ENCODE data around the gene NTM. TPM values are rescaled to one million over a fixed set of nuclear protein-coding genes. Genes with fewer than 3 reads are reported as not detected.
A peak's percentile ranks its signal among the peaks of the same experiment; 100 is the strongest.

The NTM gene
- total and polyA plus RNA-seq, 9 donors = 8.5 to 37.1 (median 22.6) TPM

DNA sequence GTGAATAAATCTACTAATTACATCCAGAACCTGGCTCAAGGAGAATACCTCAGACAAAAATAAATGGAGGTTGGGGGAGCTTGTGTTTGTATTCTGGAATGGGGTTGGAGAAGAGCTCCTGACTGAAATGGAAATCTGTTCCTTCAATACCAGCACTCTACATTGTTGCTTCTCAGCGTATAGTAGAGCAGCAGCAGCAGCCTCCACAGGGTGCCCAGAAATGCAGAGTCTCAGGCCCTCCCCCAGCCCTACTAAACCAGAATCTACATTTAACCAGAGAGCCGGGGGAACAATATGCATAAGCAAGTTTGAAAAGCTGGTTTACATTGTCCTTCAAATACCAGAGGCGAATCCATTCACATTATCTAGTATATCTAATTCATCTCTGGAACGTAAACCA lies 474.8 kb downstream of the NTM start:
- 78% methylated on average over 3 of the region's 4 CpGs for WGBS (ENCODE audit: insufficient coverage)
- peaks cover 2% of the 10 kb centered on the region for H3K27me3 ChIP-seq (ENCODE audit: control insufficient read depth, insufficient read depth, low read length)
- no peak overlapping the region for H3K4me3 ChIP-seq (ENCODE audit: low read length)
- no peaks in the 10 kb centered on the region for H3K36me3 ChIP-seq (ENCODE audit: control insufficient read depth, insufficient read depth, low read length)
- no peaks in the 10 kb centered on the region for H3K9me3 ChIP-seq (replicated peaks; ENCODE audit: control insufficient read depth, low read depth, low read length)
- no peaks in the 10 kb centered on the region for H3K4me1 ChIP-seq (ENCODE audit: control insufficient read depth, insufficient read depth, low read length)
- no peak overlapping the region for H3K27ac ChIP-seq (ENCODE audit: low read length)
- DNase-seq = no peak

DNA sequence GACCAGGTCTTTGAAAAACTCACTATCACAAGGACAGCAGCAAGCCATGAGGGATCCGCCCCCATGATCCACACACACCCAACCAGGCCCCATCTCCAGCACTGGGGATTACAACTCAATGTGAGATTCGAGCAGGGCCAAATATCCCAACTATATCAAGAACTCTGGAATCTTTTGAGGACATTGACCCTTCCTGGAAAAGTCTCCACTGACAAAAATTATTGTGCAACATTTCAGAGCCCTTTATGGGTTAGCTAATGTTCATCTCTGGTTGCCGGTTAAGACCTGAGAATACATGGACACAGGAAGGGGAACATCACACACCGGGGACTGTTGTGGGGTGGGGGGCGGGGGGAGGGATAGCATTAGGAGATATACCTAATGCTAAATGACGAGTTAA lies 479.1 kb downstream of the NTM start:
- WGBS (ENCODE audit: insufficient coverage) = 29% methylated on average over 1 of the region's 6 CpGs
- Histone ChIP-seq H3K4me3 (ENCODE audit: low read length) (no peak overlapping the region), H3K4me1 (ENCODE audit: control insufficient read depth, insufficient read depth, low read length) (no peaks in the 10 kb centered on the region), H3K27ac (ENCODE audit: low read length) (no peak overlapping the region), H3K36me3 (ENCODE audit: control insufficient read depth, insufficient read depth, low read length) (no peaks in the 10 kb centered on the region), H3K27me3 (ENCODE audit: control insufficient read depth, insufficient read depth, low read length) (peaks cover 2% of the 10 kb centered on the region), H3K9me3 (replicated peaks; ENCODE audit: control insufficient read depth, low read depth, low read length) (no peaks in the 10 kb centered on the region)
- no peak for DNase-seq

DNA sequence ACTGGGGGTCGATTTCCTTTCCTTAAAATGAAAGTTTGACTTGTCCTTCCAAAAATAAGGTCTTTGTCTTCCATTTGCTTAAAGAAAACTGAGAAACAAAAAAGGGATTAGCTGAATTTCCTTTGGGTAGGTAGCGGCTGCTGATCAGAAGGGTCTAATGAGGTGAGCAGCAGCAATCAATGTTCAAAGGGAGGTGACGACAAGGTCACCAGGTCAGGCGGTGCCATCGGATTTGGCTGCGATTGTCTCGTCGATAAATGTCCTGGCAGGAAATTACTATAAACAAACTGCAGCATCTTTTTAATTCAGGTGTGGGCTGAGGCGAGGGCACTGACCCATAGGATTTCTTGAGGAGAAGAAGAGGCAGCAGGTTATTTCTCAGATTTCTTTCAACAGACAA lies 480.1 kb downstream of the NTM start:
- H3K4me1 ChIP-seq (ENCODE audit: control insufficient read depth, insufficient read depth, low read length) = no peaks in the 10 kb centered on the region
- H3K4me3 ChIP-seq (ENCODE audit: low read length) = no peak overlapping the region
- WGBS (ENCODE audit: insufficient coverage) = 54% methylated on average over 2 of the region's 9 CpGs
- H3K36me3 ChIP-seq (ENCODE audit: control insufficient read depth, insufficient read depth, low read length) = no peaks in the 10 kb centered on the region
- no peak for DNase-seq
- no peak overlapping the region for H3K27ac ChIP-seq (ENCODE audit: low read length)
- no peaks in the 10 kb centered on the region for H3K9me3 ChIP-seq (replicated peaks; ENCODE audit: control insufficient read depth, low read depth, low read length)
- H3K27me3 ChIP-seq (ENCODE audit: control insufficient read depth, insufficient read depth, low read length) = no peaks in the 10 kb centered on the region

DNA sequence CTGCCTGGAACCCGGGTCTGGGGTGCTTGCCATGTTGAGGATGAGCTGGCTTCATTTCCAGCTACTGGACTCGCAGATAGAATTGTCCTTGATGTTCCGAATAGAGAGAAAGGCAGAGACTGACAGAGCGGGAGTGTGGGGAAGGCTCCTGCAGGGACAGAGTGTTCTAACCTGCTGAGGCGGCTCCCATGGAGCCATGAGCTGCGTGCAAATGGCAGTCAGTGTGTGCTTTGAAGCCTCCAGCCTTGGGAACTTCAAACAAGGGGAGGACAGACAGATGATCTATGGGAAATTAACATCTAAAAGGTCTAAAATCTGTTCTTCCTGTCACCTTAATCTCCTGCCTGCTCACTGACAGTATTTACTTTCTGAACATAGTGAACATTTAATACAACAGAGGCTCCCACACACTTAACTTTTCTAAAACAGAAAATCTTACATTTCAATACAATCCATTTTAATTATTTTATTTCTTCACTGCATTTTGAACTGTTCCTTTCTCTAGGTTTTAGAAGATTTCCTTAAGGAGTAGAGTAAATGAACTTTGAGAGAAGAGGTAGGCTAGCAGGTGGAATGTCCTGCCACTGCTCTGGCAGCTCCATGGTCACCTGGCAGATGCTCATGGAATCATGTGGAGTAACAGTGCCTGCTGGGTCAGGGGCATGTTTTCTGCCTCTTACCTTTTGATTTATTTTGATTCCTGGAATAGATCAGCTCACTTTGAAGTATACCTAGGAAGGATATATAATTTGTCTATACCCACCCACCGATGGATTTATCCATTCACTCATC lies 481.7 kb downstream of the NTM start:
- Histone ChIP-seq H3K4me1 (ENCODE audit: control insufficient read depth, insufficient read depth, low read length) (no peaks in the 10 kb centered on the region), H3K36me3 (ENCODE audit: control insufficient read depth, insufficient read depth, low read length) (no peaks in the 10 kb centered on the region), H3K4me3 (ENCODE audit: low read length) (no peak overlapping the region), H3K27me3 (ENCODE audit: control insufficient read depth, insufficient read depth, low read length) (no peaks in the 10 kb centered on the region), H3K9me3 (replicated peaks; ENCODE audit: control insufficient read depth, low read depth, low read length) (no peaks in the 10 kb centered on the region), H3K27ac (ENCODE audit: low read length) (no peak overlapping the region)
- 34% methylated on average over 6 of the region's 7 CpGs for WGBS (ENCODE audit: insufficient coverage)
- no peak for DNase-seq

DNA sequence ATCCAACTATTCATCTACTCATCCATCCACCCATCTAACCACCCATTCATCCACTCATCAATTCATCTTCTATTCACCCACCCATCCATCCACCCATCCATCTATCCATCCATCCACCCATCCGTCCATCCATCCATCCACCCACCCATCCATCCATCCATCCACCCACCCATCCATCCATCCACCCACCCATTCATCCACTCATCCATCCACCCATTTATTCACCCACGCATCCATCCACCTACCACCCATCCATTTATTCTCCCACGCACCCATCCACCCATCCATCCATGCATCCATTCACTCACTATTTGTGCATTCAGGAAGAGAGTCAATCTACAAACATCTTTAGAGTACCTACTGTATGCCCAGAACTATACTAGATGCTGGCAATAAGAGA lies 482.3 kb downstream of the NTM start:
- DNase-seq = no peak
- Histone ChIP-seq H3K27ac (ENCODE audit: low read length) (no peak overlapping the region), H3K4me3 (ENCODE audit: low read length) (no peak overlapping the region), H3K4me1 (ENCODE audit: control insufficient read depth, insufficient read depth, low read length) (no peaks in the 10 kb centered on the region), H3K9me3 (replicated peaks; ENCODE audit: control insufficient read depth, low read depth, low read length) (no peaks in the 10 kb centered on the region), H3K27me3 (ENCODE audit: control insufficient read depth, insufficient read depth, low read length) (no peaks in the 10 kb centered on the region), H3K36me3 (ENCODE audit: control insufficient read depth, insufficient read depth, low read length) (no peaks in the 10 kb centered on the region)
- 89% methylated on average over 3 of the region's 3 CpGs for WGBS (ENCODE audit: insufficient coverage)

DNA sequence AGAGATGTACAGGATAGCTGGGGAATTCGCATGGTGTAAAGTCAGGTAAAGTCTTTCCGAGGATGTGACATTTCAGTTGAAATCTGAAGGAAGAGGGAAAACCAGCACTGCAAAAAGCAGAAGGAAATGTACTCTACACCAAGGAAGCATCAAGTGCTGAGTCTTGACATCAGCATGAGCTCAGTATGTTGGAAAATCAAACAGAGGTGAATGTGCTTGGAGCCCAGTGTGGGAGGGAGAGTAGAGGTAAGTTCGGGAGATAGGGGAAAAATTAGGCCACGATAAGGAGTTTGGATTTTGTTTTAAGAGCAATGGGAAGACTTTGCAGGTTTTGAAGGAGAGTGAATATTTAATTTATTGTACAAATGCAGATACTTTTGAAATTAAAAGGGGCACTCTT lies 484.0 kb downstream of the NTM start:
- Histone ChIP-seq H3K27me3 (ENCODE audit: control insufficient read depth, insufficient read depth, low read length) (peaks cover 2% of the 10 kb centered on the region), H3K4me1 (ENCODE audit: control insufficient read depth, insufficient read depth, low read length) (no peaks in the 10 kb centered on the region), H3K27ac (ENCODE audit: low read length) (no peak overlapping the region), H3K36me3 (ENCODE audit: control insufficient read depth, insufficient read depth, low read length) (no peaks in the 10 kb centered on the region), H3K9me3 (replicated peaks; ENCODE audit: control insufficient read depth, low read depth, low read length) (no peaks in the 10 kb centered on the region), H3K4me3 (ENCODE audit: low read length) (no peak overlapping the region)
- DNase-seq = no peak
- 89% methylated on average over 4 of the region's 4 CpGs for WGBS (ENCODE audit: insufficient coverage)

DNA sequence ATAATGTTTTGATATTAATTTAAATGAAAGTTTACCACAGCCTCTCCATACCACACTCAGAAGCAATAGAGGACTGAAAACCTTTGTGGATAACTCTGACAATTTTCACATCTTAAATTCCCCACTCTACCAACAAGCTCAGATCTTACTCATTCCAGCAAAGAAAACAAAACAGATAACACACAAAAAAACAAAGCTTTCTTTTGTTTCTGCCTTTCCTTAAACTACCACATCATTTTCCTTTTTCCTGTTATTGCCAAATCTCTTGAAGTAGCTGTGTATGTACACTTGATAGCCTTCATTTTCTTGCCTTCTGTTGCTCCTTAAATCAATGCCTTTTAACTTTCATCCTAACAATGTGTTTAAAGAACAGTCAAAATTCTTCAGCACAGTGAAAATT lies 484.9 kb downstream of the NTM start:
- Histone ChIP-seq H3K27me3 (ENCODE audit: control insufficient read depth, insufficient read depth, low read length) (peaks cover 5% of the 10 kb centered on the region), H3K27ac (ENCODE audit: low read length) (no peak overlapping the region), H3K4me3 (ENCODE audit: low read length) (no peak overlapping the region), H3K36me3 (ENCODE audit: control insufficient read depth, insufficient read depth, low read length) (no peaks in the 10 kb centered on the region), H3K9me3 (replicated peaks; ENCODE audit: control insufficient read depth, low read depth, low read length) (no peaks in the 10 kb centered on the region), H3K4me1 (ENCODE audit: control insufficient read depth, insufficient read depth, low read length) (no peaks in the 10 kb centered on the region)
- DNase-seq = no peak

DNA sequence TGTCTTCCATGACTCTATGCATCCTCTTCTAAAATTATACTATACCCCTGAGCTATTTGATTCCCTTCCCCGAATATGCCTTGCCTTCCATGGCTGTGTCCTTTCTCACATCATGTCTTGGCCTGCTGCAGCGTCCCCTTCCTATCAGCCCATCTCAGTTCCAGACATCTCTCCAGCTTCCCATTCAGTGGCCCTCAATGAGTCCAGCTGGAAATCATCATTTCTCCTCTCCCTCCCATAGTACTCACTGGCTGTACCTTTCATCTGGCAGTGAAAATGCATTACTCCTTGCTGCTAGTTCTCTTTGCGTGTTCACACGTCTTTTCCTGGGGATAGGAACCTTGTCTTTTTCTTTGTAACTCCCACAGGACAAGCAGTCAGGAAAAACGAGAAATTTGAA lies 486.8 kb downstream of the NTM start:
- Histone ChIP-seq H3K4me1 (ENCODE audit: control insufficient read depth, insufficient read depth, low read length) (no peaks in the 10 kb centered on the region), H3K4me3 (ENCODE audit: low read length) (no peak overlapping the region), H3K27ac (ENCODE audit: low read length) (no peak overlapping the region), H3K9me3 (replicated peaks; ENCODE audit: control insufficient read depth, low read depth, low read length) (no peaks in the 10 kb centered on the region), H3K36me3 (ENCODE audit: control insufficient read depth, insufficient read depth, low read length) (no peaks in the 10 kb centered on the region), H3K27me3 (ENCODE audit: control insufficient read depth, insufficient read depth, low read length) (peaks cover 5% of the 10 kb centered on the region)
- whole genome bisulfite sequencing (ENCODE audit: insufficient coverage) = 43% methylated on average over 2 of the region's 5 CpGs
- DNase-seq = peak; percentile 36

DNA sequence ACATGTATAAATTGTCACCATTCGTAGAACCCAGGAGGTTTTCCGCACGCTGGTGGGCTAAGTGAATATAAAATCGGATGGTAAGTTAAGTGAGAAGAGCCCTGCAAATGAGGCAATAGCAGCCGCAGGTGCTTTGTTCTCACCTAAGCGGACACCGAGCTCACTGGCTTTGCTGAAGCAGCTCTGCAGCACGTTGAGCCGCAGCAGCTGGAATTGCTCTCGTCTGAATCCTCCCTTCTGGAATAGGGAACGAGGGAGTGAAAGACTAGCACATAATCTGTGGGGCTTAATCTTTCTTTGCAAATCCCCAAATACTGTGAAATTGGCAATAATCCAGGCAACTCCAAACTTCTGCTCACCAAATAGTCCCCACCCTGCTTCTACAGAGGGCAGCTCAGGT lies 488.1 kb downstream of the NTM start:
- Histone ChIP-seq H3K4me1 (ENCODE audit: control insufficient read depth, insufficient read depth, low read length) (no peaks in the 10 kb centered on the region), H3K9me3 (replicated peaks; ENCODE audit: control insufficient read depth, low read depth, low read length) (no peaks in the 10 kb centered on the region), H3K36me3 (ENCODE audit: control insufficient read depth, insufficient read depth, low read length) (no peaks in the 10 kb centered on the region), H3K27me3 (ENCODE audit: control insufficient read depth, insufficient read depth, low read length) (peaks cover 5% of the 10 kb centered on the region), H3K4me3 (ENCODE audit: low read length) (no peak overlapping the region), H3K27ac (ENCODE audit: low read length) (no peak overlapping the region)
- 45% methylated on average over 3 of the region's 11 CpGs for WGBS (ENCODE audit: insufficient coverage)
- DNase-seq = no peak

DNA sequence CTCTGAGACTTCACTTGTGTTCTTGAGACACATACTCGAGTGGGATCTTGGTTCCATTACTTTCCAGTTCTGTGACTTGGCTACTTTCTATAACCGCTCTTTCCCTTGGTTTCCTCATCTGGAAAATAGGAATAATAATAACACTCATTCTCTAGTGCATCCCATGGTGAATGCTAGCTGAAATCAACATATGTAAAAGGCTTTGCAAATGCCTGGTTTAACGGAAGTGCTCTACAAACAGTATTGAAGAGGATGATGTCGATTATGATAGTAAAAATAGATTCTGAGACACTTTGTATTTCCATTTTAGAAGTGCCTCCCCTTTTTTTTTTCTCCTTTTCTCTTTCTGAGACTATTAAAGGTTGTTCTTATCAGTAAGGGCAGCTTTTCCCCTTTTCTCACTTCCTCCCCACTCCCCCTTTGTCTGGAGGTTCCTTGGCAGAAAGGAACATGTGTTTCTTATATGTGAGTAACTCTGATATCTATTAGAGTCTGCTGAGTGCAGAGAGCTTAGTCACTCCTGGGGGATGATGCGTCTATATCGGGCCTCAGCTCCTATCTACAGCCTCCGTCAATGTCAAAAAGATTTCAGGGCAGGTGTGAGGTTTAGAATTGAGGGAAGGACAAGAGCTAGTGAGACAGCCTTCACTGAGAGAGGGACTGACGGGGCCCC lies 489.3 kb downstream of the NTM start:
- no peaks in the 10 kb centered on the region for H3K9me3 ChIP-seq (replicated peaks; ENCODE audit: control insufficient read depth, low read depth, low read length)
- no peak for DNase-seq
- 78% methylated on average over 1 of the region's 8 CpGs for WGBS (ENCODE audit: insufficient coverage)
- H3K27me3 ChIP-seq (ENCODE audit: control insufficient read depth, insufficient read depth, low read length) = peaks cover 5% of the 10 kb centered on the region
- no peak overlapping the region for H3K4me3 ChIP-seq (ENCODE audit: low read length)
- H3K4me1 ChIP-seq (ENCODE audit: control insufficient read depth, insufficient read depth, low read length) = no peaks in the 10 kb centered on the region
- H3K27ac ChIP-seq (ENCODE audit: low read length) = no peak overlapping the region
- no peaks in the 10 kb centered on the region for H3K36me3 ChIP-seq (ENCODE audit: control insufficient read depth, insufficient read depth, low read length)

Data from muscle of leg (tissue), 11 donors.